22Rv1 (cell line): Measurements from ENCODE around the gene FGGY.

Experiments
- ZFX ChIP-seq: fragments of 450-650 bp; IDR thresholded peaks from 2 replicates; pipeline ENCODE4 v1.6.1; 2017; ENCODE audit warnings: antibody characterized with exemption, borderline replicate concordance
- TF ChIP-seq, protein P1 (sequence below): fragments of 450-650 bp; IDR thresholded peaks from 2 replicates; pipeline ENCODE4 v1.5.1; 2017; ENCODE audit warnings: mild to moderate bottlenecking

- TF ChIP-seq, protein P1, sequence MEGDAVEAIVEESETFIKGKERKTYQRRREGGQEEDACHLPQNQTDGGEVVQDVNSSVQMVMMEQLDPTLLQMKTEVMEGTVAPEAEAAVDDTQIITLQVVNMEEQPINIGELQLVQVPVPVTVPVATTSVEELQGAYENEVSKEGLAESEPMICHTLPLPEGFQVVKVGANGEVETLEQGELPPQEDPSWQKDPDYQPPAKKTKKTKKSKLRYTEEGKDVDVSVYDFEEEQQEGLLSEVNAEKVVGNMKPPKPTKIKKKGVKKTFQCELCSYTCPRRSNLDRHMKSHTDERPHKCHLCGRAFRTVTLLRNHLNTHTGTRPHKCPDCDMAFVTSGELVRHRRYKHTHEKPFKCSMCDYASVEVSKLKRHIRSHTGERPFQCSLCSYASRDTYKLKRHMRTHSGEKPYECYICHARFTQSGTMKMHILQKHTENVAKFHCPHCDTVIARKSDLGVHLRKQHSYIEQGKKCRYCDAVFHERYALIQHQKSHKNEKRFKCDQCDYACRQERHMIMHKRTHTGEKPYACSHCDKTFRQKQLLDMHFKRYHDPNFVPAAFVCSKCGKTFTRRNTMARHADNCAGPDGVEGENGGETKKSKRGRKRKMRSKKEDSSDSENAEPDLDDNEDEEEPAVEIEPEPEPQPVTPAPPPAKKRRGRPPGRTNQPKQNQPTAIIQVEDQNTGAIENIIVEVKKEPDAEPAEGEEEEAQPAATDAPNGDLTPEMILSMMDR, result no peak
- TF ChIP-seq ZFX, result no peak
These were observed 472.8 kb downstream of the FGGY start for GRCh38 chr1:59769736-59770095.
